ENCODE results near the gene IQCM.

- TF ChIP-seq BHLHE40 (IDR thresholded peaks at IDR 0.05; ENCODE audit: borderline replicate concordance in 1 of 2, low read depth in 2 of 2, low read length in 1 of 2), result no peak
- TF ChIP-seq ETV6 (conservative IDR thresholded peaks at IDR 0.05 in 1 of 2, IDR thresholded peaks at IDR 0.05 in 1 of 2; ENCODE audit: borderline replicate concordance in 1 of 2, low read depth in 1 of 2), result no peak
- no peak for TF ChIP-seq SMC3 (IDR thresholded peaks at IDR 0.05; ENCODE audit: borderline replicate concordance, low read length)
- no peak for TF ChIP-seq CTCF (IDR thresholded peaks at IDR 0.05 in 2 of 3, conservative IDR thresholded peaks at IDR 0.05 in 1 of 3; ENCODE audit: control insufficient read depth in 2 of 3, extremely low read depth in 1 of 3, insufficient read depth in 1 of 3, low read depth in 3 of 3, low read length in 3 of 3)
- TF ChIP-seq USF2 (IDR thresholded peaks at IDR 0.05; ENCODE audit: borderline replicate concordance, low read depth, low read length), result no peak
- TF ChIP-seq JUND (IDR thresholded peaks at IDR 0.05; ENCODE audit: low read depth, low read length), result no peak
- TF ChIP-seq EZH2 (IDR thresholded peaks at IDR 0.05; ENCODE audit: borderline replicate concordance, control insufficient read depth, low read depth, low read length), result no peak
- TF ChIP-seq YY1 (IDR thresholded peaks at IDR 0.05; ENCODE audit: low read depth, low read length), result no peak
- TF ChIP-seq USF1 (IDR thresholded peaks at IDR 0.05; ENCODE audit: borderline replicate concordance, extremely low read length, insufficient read depth, low read depth, low read length), result no peak
- TF ChIP-seq CEBPZ (IDR thresholded peaks at IDR 0.05; ENCODE audit: low read depth, low read length), result no peak
- TF ChIP-seq RFX5 (IDR thresholded peaks at IDR 0.05; ENCODE audit: low read depth, low read length), result no peak
- TF ChIP-seq MYC (IDR thresholded peaks at IDR 0.05; ENCODE audit: insufficient read depth, insufficient read length, insufficient replicate concordance, low read length, severe bottlenecking), result no peak
- no peak for TF ChIP-seq SIN3A (IDR thresholded peaks at IDR 0.05; ENCODE audit: low read depth, low read length)
- no peak for TF ChIP-seq ASH2L (IDR thresholded peaks at IDR 0.05; ENCODE audit: borderline replicate concordance, low read depth)
Observed at GRCh38 chr4:149715822-149716585, 99.6 kb downstream of the IQCM start.
